Measurements from ENCODE around the gene CNTNAP2.

DNA sequence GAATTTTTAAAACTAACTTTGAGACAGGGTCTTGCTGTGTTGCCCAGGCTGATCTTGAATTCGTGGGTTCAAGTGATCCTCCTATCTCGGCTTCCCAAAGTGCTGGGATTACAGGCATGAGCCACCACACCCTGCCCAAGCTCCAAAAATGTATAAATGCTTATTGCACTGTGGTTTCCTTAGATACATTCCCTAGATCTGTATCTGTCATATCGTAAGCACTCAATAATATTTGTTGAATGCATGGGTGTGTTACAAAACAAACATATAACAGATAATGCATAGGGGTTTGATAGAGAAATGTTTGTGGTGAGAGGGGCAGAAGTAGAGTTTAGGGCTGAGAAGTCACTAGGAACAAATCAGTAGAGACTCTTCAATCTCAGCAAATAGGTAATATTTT lies 1518.7 kb downstream of the CNTNAP2 start:
- no peak for TF ChIP-seq EZH2phosphoT487 (IDR thresholded peaks at IDR 0.05; ENCODE audit: insufficient read depth, low read depth)
- TF ChIP-seq EZH2 (IDR thresholded peaks at IDR 0.05; ENCODE audit: insufficient read depth, poor library complexity, severe bottlenecking), result no peak

All from GM23248 (cell line).